HepG2 (cell line): ENCODE measurements around the gene GZMA. TPM values are rescaled to one million over a fixed set of nuclear protein-coding genes. Genes with fewer than 3 reads are reported as not detected.

Experiments used
- ATAC-seq: fragments of 200-7000 bp; cut with Tn5 transposase; 3 replicates; pipeline ENCODE4 v1.9.1; 2020; ENCODE audit warnings: mild to moderate bottlenecking, moderate library complexity
- BruUV-seq: library from RNA; stranded (reverse); fragments of 400-500 nt; replicated peaks from 2 replicates; lab custom pipeline; 2021; lab: Mats Ljungman, UMichigan
- CTCF ChIA-PET: fragments of 300-600 bp; formaldehyde crosslinking; extraction: SDS; loops from one replicate; lab custom pipeline; 2021; ENCODE audit warnings: low total read pairs, inconsistent platforms, low intra/inter-chr PET ratio; lab: Yijun Ruan, JAX
- POLR2A ChIA-PET: fragments of 350-600 bp; sonication (Branson Sonifier 250); formaldehyde crosslinking; loops from one replicate; lab custom pipeline; 2020; ENCODE audit warnings: antibody characterized with exemption, inconsistent platforms; lab: Yijun Ruan, JAX
- DNase-seq: peaks from one replicate; pipeline ENCODE4 v3.0.0-alpha.2; 2015; ENCODE audit warnings: low spot score
- FAIRE-seq: peaks from 3 replicates; lab custom pipeline; 2011; peaks lifted over from hg19 to GRCh38; lab: Jason Lieb, UNC
- H2AFZ ChIP-seq: one replicate; pipeline ENCODE4 v1.6.1; 2011; ENCODE audit warnings: low read length, inconsistent platforms
- H3K27ac ChIP-seq: fragments of 300-600 bp; 3 replicates; pipeline ENCODE4 v1.8.0; 2011; ENCODE audit warnings: mixed run types, mild to moderate bottlenecking, mixed read lengths, low read length, inconsistent platforms; ENCODE audit not compliant: insufficient read depth; ENCODE audit errors: extremely low read length
- H3K27me3 ChIP-seq, 2 experiments: fragments of 200-600 bp in 1 of 2; 2 replicates in 1 of 2; 3 replicates in 1 of 2; pipeline versions ENCODE4 v1.6.0 to v1.8.0; 2011; ENCODE audit warnings: low read length in 2 of 2, mild to moderate bottlenecking in 2 of 2, moderate library complexity in 2 of 2, inconsistent platforms in 1 of 2; ENCODE audit not compliant: insufficient read depth in 2 of 2, control insufficient read depth in 1 of 2
- H3K36me3 ChIP-seq, 2 experiments: fragments of 200-600 bp in 1 of 2; replicated peaks in 1 of 2; 2 replicates in 1 of 2; 3 replicates in 1 of 2; pipeline versions ENCODE4 v1.5.1 to v1.8.0; 2011; ENCODE audit warnings: low read length in 2 of 2, inconsistent platforms in 1 of 2; ENCODE audit not compliant: insufficient read depth in 2 of 2, control insufficient read depth in 1 of 2
- H3K4me1 ChIP-seq: 2 replicates; pipeline ENCODE4 v1.5.1; 2012; ENCODE audit warnings: low read length, inconsistent platforms; ENCODE audit not compliant: insufficient read depth
- H3K4me2 ChIP-seq: 2 replicates; pipeline ENCODE4 v1.6.0; 2011; ENCODE audit warnings: low read depth, low read length, inconsistent platforms
- H3K4me3 ChIP-seq, 3 experiments: fragments of 200-600 bp in 1 of 3; sonication (generic), shearing (Covaris generic) in 1 of 3; replicated peaks in 1 of 3; 2 replicates each; pipeline ENCODE4 v1.5.1; 2011 to 2016; ENCODE audit warnings: low read length in 3 of 3, inconsistent platforms in 2 of 3, low read depth in 2 of 3, mild to moderate bottlenecking in 2 of 3, control low read depth in 1 of 3, mixed read lengths in 1 of 3; ENCODE audit not compliant: insufficient read depth in 1 of 3
- H3K79me2 ChIP-seq: one replicate; pipeline ENCODE4 v1.6.1; 2011; ENCODE audit warnings: low read length, inconsistent platforms; ENCODE audit not compliant: insufficient read depth
- H3K9ac ChIP-seq: 2 replicates; pipeline ENCODE4 v1.6.0; 2011; ENCODE audit warnings: mild to moderate bottlenecking, low read depth, low read length, inconsistent platforms; ENCODE audit not compliant: insufficient read depth
- H3K9me3 ChIP-seq: 2 replicates; pipeline ENCODE4 v1.5.1; 2012; ENCODE audit warnings: mild to moderate bottlenecking, low read length
- H4K20me1 ChIP-seq: 2 replicates; pipeline ENCODE4 v1.6.0; 2011; ENCODE audit warnings: inconsistent platforms, mild to moderate bottlenecking, low read length, moderate library complexity; ENCODE audit not compliant: insufficient read depth
- AGO2 ChIP-seq: fragments of 200-400 bp; formaldehyde crosslinking; optimal IDR thresholded peaks from 2 replicates; pipeline ENCODE3; 2017; ENCODE audit warnings: mild to moderate bottlenecking, low read depth, low read length, moderate library complexity
- CHD2 ChIP-seq: IDR thresholded peaks from 2 replicates; pipeline ENCODE4 v1.6.1; 2011; ENCODE audit warnings: low read depth, low read length, improper control_type of control experiment
- GATAD1 ChIP-seq: IDR thresholded peaks from 2 replicates; pipeline ENCODE4 v1.6.1; 2016; ENCODE audit warnings: missing genetic modification reagents, missing compliant biosample characterization
- KAT7 ChIP-seq: IDR thresholded peaks from 2 replicates; pipeline ENCODE4 v1.6.1; 2018; ENCODE audit warnings: borderline replicate concordance, missing compliant biosample characterization
- PAF1 ChIP-seq: IDR thresholded peaks from 2 replicates; pipeline ENCODE4 v1.6.1; 2016; ENCODE audit warnings: missing genetic modification reagents, missing compliant biosample characterization
- PHF20 ChIP-seq: sonication (generic); formaldehyde crosslinking; IDR thresholded peaks from 2 replicates; pipeline ENCODE4 v1.5.0; 2020; ENCODE audit warnings: mild to moderate bottlenecking, missing genetic modification reagents
- SOX6 ChIP-seq, 2 experiments: fragments of 450-650 bp in 1 of 2; sonication (generic) in 1 of 2; formaldehyde crosslinking in 1 of 2; IDR thresholded peaks; 2 replicates each; pipeline versions ENCODE4 v1.4.0 to v1.6.1; 2017 to 2020; ENCODE audit warnings: antibody characterized with exemption in 1 of 2, mild to moderate bottlenecking in 1 of 2, missing genetic modification reagents in 1 of 2
- SP1 ChIP-seq, 2 experiments: fragments of 450-650 bp in 1 of 2; sonication (generic) in 1 of 2; formaldehyde crosslinking in 1 of 2; IDR thresholded peaks; 2 replicates each; pipeline versions ENCODE4 v1.4.0 to v1.6.1; 2016 to 2020; ENCODE audit warnings: missing genetic modification reagents in 1 of 2
- TCF12 ChIP-seq, 2 experiments: fragments of 450-650 bp in 1 of 2; sonication (generic) in 1 of 2; formaldehyde crosslinking in 1 of 2; IDR thresholded peaks; 2 replicates each; pipeline versions ENCODE4 v1.6.1 to v1.8.0; 2017 to 2022; ENCODE audit warnings: antibody characterized with exemption in 1 of 2, mild to moderate bottlenecking in 1 of 2, missing genetic modification reagents in 1 of 2, moderate library complexity in 1 of 2
- YEATS4 ChIP-seq: sonication (generic); formaldehyde crosslinking; IDR thresholded peaks from 2 replicates; pipeline ENCODE4 v1.4.0; 2020; ENCODE audit warnings: missing genetic modification reagents, borderline replicate concordance
- ZFP41 ChIP-seq: sonication (generic); formaldehyde crosslinking; IDR thresholded peaks from 2 replicates; pipeline ENCODE4 v1.4.0; 2020; ENCODE audit warnings: mild to moderate bottlenecking, missing genetic modification reagents, borderline replicate concordance
- ZNF331 ChIP-seq: sonication (generic); formaldehyde crosslinking; IDR thresholded peaks from 2 replicates; pipeline ENCODE4 v1.4.0; 2020; ENCODE audit warnings: missing genetic modification reagents
- ZNF510 ChIP-seq: sonication (generic); formaldehyde crosslinking; IDR thresholded peaks from 2 replicates; pipeline ENCODE4 v1.4.0; 2020; ENCODE audit warnings: low read depth, mild to moderate bottlenecking, missing genetic modification reagents
- ZNF552 ChIP-seq: sonication (generic); formaldehyde crosslinking; IDR thresholded peaks from 2 replicates; pipeline ENCODE4 v1.9.0; 2022; ENCODE audit warnings: missing genetic modification reagents, mild to moderate bottlenecking, borderline replicate concordance
- ZNF562 ChIP-seq: sonication (generic); formaldehyde crosslinking; IDR thresholded peaks from 2 replicates; pipeline ENCODE4 v1.8.0; 2022; ENCODE audit warnings: missing genetic modification reagents, borderline replicate concordance
- ZNF589 ChIP-seq: sonication (generic); formaldehyde crosslinking; conservative IDR thresholded peaks from 2 replicates; pipeline ENCODE4 v1.8.0; 2022; ENCODE audit warnings: mild to moderate bottlenecking, moderate library complexity, missing genetic modification reagents
- WGBS: methylation state at CpG from one replicate; pipeline ENCODE4 v1.1.6; 2017; ENCODE audit warnings: low lambda C conversion rate; 5-methylcytosine and 5-hydroxymethylcytosine counted together
- in situ Hi-C: cut with HindIII; loops from 2 replicates; pipeline ENCODE4 v1.10.0; 2017; ENCODE audit warnings: low pct_unique_long_range_greater_than_20kb; ENCODE audit not compliant: extremely low pct_ligation_motif_present
- intact Hi-C: fragments of 100-400 bp; cut with micrococcal nuclease; formaldehyde crosslinking; loops from one replicate; pipeline ENCODE4 v1.10.0; 2022; ENCODE audit not compliant: unreplicated experiment
- polyA plus RNA-seq, 8 experiments: library from polyadenylated mRNA; depleted of rRNA in 3 of 8; stranded (reverse) in 7 of 8; unstranded in 1 of 8; fragments of >200 nt; fragmentation: Illumina TruSeq in 4 of 8; extraction: Trizol in 4 of 8; gene quantifications; 2 replicates each; pipeline versions ENCODE4 v1.2.1 to v1.2.3, GENCODE V29; 2011 to 2016; ENCODE audit warnings: low read depth in 4 of 8, missing spikeins in 1 of 8, mixed read lengths in 1 of 8; ENCODE audit not compliant: insufficient read depth in 1 of 8
- total RNA-seq, 5 experiments: library from RNA; depleted of rRNA; stranded (reverse); fragments of >200 nt; fragmentation: Illumina TruSeq; extraction: Trizol; gene quantifications; 2 replicates each; pipeline ENCODE4 v1.2.3, GENCODE V29; 2016; ENCODE audit warnings: low read depth in 1 of 5
- TF ChIP-seq, protein P1 (sequence below): sonication (generic); formaldehyde crosslinking; IDR thresholded peaks from 2 replicates; pipeline ENCODE4 v1.8.1; 2023; ENCODE audit warnings: mild to moderate bottlenecking, missing genetic modification reagents
- TF ChIP-seq, protein P2 (sequence below): sonication (generic); formaldehyde crosslinking; IDR thresholded peaks from 2 replicates; pipeline ENCODE4 v1.5.0; 2020; ENCODE audit warnings: missing genetic modification reagents
- TF ChIP-seq, protein P3 (sequence below): sonication (generic); formaldehyde crosslinking; IDR thresholded peaks from 2 replicates; pipeline ENCODE4 v1.4.0; 2020; ENCODE audit warnings: missing genetic modification reagents, borderline replicate concordance

The GZMA gene
- total and polyA plus RNA-seq, 2 of the 13 experiments (the other 11 are each of a cell fraction or from before 2014, with no cell fraction given): not detected

DNA sequence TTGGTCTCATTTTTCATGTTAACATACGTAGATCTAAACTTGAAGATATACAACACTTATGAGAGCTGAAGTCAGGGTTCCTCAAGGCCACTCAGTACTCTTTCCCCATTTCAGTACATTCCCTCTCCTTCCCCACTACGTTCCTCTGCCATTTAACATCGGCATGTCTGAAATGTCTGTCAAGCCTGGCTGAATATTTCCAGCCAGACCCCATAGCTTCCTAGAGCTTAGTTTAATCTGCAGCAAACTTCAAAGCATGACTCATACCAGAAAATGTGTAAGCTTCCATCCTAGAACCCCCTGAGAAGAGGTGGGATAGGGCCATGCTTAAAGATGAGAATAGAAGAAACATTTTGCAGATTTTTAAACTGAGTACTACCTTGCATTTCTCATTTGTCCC lies 6.2 kb downstream of the GZMA start:
- TF ChIP-seq KAT7 (no peak), ZNF589 (no peak), ZNF331 (CRISPR knock-in tag) (no peak), GATAD1 (CRISPR knock-in tag) (no peak), ZFP41 (CRISPR knock-in tag) (no peak), ZNF510 (CRISPR knock-in tag) (no peak), AGO2 (no peak), SOX6 (IDR thresholded peaks at IDR 0.05) (no peak), SOX6 (CRISPR knock-in tag; IDR thresholded peaks at IDR 0.05) (no peak), SP1 (IDR thresholded peaks at IDR 0.05) (no peak), SP1 (CRISPR knock-in tag; IDR thresholded peaks at IDR 0.05) (no peak), PHF20 (no peak), CHD2 (no peak), ZNF552 (CRISPR knock-in tag) (no peak), ZNF562 (CRISPR knock-in tag) (no peak), TCF12 (IDR thresholded peaks at IDR 0.05) (no peak), TCF12 (CRISPR knock-in tag; IDR thresholded peaks at IDR 0.05) (no peak), PAF1 (CRISPR knock-in tag) (no peak), YEATS4 (CRISPR knock-in tag) (no peak)
- TF ChIP-seq, protein P1, sequence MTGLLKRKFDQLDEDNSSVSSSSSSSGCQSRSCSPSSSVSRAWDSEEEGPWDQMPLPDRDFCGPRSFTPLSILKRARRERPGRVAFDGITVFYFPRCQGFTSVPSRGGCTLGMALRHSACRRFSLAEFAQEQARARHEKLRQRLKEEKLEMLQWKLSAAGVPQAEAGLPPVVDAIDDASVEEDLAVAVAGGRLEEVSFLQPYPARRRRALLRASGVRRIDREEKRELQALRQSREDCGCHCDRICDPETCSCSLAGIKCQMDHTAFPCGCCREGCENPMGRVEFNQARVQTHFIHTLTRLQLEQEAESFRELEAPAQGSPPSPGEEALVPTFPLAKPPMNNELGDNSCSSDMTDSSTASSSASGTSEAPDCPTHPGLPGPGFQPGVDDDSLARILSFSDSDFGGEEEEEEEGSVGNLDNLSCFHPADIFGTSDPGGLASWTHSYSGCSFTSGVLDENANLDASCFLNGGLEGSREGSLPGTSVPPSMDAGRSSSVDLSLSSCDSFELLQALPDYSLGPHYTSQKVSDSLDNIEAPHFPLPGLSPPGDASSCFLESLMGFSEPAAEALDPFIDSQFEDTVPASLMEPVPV (CRISPR knock-in tag): no peak
- TF ChIP-seq, protein P2, sequence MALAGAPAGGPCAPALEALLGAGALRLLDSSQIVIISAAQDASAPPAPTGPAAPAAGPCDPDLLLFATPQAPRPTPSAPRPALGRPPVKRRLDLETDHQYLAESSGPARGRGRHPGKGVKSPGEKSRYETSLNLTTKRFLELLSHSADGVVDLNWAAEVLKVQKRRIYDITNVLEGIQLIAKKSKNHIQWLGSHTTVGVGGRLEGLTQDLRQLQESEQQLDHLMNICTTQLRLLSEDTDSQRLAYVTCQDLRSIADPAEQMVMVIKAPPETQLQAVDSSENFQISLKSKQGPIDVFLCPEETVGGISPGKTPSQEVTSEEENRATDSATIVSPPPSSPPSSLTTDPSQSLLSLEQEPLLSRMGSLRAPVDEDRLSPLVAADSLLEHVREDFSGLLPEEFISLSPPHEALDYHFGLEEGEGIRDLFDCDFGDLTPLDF (CRISPR knock-in tag): no peak
- TF ChIP-seq, protein P3, sequence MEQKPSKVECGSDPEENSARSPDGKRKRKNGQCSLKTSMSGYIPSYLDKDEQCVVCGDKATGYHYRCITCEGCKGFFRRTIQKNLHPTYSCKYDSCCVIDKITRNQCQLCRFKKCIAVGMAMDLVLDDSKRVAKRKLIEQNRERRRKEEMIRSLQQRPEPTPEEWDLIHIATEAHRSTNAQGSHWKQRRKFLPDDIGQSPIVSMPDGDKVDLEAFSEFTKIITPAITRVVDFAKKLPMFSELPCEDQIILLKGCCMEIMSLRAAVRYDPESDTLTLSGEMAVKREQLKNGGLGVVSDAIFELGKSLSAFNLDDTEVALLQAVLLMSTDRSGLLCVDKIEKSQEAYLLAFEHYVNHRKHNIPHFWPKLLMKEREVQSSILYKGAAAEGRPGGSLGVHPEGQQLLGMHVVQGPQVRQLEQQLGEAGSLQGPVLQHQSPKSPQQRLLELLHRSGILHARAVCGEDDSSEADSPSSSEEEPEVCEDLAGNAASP: no peak
- H3K27me3 ChIP-seq: 0 out of 5 replicates have a peak, but pooled peaks cover 0 to 1% of the 10 kb centered on the region in 2 experiments
- in situ Hi-C loops: no loop called here

More for the DNA sequence above, 6.2 kb downstream of the GZMA start:
- Histone ChIP-seq H3K9ac (no peak overlapping the region), H4K20me1 (no peaks in the 10 kb centered on the region), H3K79me2 (no peaks in the 10 kb centered on the region), H3K4me2 (no peak overlapping the region), H2AFZ (no peak overlapping the region), H3K9me3 (no peaks in the 10 kb centered on the region), H3K4me1 (no peaks in the 10 kb centered on the region), H3K4me3 (no peak overlapping the region), H3K36me3 (no peaks in the 10 kb centered on the region), H3K27ac (no peak overlapping the region)
- intact Hi-C loops: no loop called here
- CTCF ChIA-PET: no interaction called here
- 2% methylated on average over 3 of the region's 3 CpGs for WGBS
- DNase-seq (no peak), ATAC-seq (no peak), FAIRE-seq (no peak)
- POLR2A ChIA-PET: no interaction called here
- BruUV-seq: no TSS peak
